Left ventricle myocardium superior (tissue), 1 donor: ENCODE measurements around the gene CRIM1. TPM values are rescaled to one million over a fixed set of nuclear protein-coding genes. Genes with fewer than 3 reads are reported as not detected.

Experiments used
- ATAC-seq: fragments of 200-7000 bp; cut with Tn5 transposase; one replicate; pipeline ENCODE4 v1.9.1; 2020; ENCODE audit warnings: mild to moderate bottlenecking, moderate library complexity
- DNase-seq: peaks from one replicate; pipeline ENCODE4 v3.0.0-alpha.2; 2020
- intact Hi-C: fragments of 100-400 bp; cut with micrococcal nuclease; formaldehyde crosslinking; loops from one replicate; pipeline ENCODE4 v1.11.0; 2022
- total RNA-seq: library from RNA; stranded (reverse); fragmentation: NEBNext Ultra II Directional; extraction: Animal tissue kit (Norgen Biotek cat#: 25700); gene quantifications from one replicate; pipeline ENCODE4 v1.2.1, GENCODE V29; 2021
- donor health status: DM: no; HTN: yes; CAD: no; lungs with severe emphysema.

The CRIM1 gene
- total RNA-seq, 1 donor from 2014 or later: 26.0 TPM

DNA sequence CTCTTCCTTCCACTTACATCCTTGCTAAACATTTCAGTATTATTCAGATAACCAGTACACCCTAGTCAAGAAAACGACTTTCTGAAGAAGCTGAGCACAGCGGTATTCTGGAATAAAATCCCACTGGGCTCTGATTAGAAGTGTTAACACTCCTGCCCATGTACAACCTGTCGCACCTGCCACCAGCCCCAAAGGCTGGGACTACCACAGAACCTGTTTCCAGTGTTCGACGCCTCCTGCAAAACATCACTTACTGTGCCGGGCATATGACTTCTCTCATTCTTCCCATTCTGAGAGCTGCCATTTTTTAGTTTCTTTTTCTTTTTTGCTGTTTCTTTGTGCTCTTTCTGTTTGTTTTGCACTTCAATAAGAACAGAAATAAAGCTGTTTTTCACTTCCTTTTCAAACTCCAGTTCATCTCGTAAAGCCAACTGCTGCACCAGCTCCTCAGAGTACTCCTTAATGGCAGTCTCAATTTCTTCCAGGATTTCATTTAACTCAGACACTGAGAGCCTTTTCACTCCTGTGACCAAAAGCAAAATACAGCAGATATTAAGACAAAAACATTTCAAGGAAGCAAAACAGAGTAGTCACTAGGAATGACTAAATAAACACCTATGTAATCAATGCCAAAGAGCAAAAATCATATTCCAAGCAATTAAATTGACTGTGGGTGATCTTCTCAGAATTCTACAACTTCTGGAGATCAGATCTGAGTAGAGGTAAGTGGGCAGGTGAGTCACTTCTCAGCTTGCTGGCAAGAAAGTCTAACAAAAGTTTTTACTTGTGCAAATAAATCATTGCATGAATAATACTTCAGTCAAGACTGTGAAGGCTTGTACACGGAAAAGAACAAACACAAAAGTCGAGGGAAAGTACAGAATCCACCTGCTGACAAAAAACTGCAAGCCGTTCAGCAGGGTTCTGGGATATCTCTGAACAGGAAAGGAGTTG lies 223.0 kb downstream of the CRIM1 start:
- DNase-seq (no peak), ATAC-seq (no peak)
- intact Hi-C loops: no loop called here

DNA sequence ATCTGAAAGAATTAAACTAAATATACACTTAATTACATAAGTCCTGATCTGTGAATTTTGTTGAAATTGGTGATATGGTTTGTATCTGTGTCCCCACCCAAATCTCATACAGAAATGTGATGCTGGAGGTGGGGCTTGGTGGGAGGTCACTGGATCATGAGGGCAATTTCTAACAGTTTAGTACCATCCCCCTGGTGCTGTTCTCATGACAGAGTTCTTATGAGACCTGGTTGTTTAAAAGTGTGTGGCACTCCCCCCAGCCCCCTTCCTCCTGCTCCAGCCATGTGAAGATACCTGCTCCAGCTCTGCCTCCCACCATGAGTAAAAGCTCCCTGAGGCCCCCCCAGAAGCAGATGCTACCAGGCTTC lies 223.7 kb downstream of the CRIM1 start:
- no peak for ATAC-seq
- intact Hi-C loops: no loop called here
- no peak for DNase-seq

DNA sequence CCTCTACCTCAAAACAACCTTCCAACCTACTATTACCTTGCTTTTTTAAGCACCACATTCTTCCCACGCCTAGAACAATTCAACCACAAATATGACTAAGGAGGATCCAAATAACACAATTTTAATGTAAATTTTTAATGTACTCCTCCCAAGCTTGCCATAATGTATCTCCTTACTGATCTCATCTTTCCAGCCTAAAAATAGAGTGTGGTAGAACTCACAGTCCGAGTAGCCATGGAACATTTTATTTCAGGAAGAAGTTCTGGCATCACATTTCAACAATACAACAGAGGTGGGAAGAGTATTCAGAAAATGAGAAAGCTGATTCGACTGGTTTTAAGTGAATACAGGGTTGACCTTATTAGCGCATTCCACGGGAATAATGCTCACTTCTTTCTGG lies 227.0 kb downstream of the CRIM1 start:
- ATAC-seq: peak; percentile 54
- DNase-seq: no peak
- intact Hi-C loops: no loop called here

DNA sequence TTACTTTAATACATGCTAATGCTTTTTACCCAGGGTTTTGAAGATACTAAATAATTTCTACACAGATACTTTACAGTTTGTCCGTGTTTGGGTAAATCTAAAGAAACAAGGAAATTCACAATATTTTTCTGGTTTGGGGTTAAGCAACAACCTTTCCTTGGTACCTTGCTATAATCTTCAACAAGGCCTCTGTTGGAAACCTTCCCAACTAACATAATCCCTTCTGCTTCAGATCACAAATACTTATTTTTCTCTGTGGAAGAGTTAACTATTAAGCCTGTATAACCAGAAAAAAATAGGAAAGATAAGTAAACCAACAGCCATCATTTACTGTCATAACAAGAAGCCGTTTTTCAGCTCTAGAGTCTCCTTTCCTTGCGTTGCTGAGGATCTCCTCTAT lies 227.4 kb downstream of the CRIM1 start:
- DNase-seq (no peak), ATAC-seq (no peak)
- intact Hi-C loops: no loop called here

DNA sequence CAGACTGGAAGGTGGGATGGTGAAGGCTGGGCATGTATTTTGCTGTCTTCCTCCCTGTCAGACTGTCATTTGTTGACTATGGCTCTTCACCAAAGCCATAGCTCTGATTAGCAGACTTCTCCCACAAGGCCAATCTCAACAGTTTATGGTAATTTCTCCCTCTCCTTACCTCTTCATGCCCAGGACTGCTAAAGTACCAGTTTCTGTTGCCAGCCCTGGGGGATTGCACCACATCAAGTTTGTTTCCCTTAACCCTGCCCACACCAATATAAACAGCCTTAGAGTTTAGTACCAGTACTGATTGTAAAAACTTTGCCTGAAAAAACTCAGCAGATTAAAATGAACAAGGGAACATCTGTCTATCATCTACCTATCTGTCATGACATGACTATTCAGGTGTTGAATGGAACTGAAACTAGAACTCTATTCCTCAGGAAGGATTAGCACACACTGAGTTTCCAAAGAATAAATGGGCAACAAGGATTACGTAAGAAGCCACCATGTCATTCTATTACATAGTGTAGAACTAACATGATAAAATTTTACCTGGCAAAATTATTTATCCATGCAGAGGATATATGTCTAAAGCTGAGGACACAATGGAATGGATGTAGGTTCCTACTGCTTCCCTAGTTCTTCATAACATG lies 228.7 kb downstream of the CRIM1 start:
- intact Hi-C loops: no loop called here
- no peak for DNase-seq
- no peak for ATAC-seq

DNA sequence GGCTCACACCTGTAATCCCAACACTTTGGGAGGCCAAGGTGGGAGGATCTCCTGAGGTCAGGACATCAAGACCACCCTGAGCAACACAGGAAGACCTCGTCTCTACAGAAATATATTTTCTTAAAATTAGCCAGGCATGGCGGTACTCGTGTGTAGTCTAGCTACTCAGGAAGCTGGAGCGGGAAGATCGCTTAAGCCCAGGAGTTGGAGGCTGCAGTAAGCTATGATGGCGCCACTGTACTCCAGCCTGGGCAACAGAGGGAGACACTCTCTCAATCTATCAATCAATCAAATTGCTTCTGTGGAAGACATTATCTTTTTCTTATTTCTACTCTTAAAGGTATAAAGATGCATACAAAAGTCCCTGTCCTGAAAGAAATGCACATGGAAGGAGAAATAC lies 231.1 kb downstream of the CRIM1 start:
- DNase-seq (no peak), ATAC-seq (no peak)
- intact Hi-C loops: no loop called here

DNA sequence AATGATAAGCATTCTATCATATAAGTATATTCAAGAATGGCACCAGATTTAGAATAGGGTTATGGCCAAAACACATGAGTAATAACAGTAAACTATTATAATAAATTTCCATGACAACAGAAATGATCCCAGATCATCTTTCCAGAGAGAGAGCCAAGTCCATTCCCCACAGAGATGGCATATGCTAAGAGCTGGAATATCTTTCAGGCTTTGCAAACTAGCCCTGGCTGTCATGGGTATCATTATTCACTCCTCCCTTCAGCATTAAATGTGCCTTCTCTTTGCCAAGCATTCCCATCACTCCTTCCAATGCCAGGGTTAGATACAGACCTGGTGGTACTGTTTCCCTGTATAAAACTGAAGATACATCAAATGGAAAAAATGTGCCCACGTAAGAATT lies 231.5 kb downstream of the CRIM1 start:
- intact Hi-C loops: no loop called here
- no peak for DNase-seq
- peak; percentile 28 for ATAC-seq

DNA sequence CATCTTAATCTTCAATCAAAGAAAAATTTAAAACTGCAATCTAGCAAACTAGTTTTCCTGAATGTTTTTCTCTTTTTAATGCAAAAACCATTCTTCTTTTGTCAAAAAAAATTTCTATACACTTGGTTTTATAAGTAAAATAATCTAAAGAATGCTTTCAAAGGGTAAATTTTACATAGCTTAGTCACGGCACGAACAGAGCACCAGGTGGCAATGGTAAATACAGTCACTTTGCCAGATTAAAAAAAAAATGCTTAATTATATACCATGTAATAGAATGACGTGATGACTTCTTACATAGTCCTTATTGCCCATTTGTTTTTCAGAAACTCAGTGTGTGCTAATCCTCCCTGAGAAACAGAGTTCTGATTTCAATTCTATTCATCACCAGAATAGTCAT lies 232.0 kb downstream of the CRIM1 start:
- ATAC-seq (no peak), DNase-seq (no peak)
- intact Hi-C loops: no loop called here

DNA sequence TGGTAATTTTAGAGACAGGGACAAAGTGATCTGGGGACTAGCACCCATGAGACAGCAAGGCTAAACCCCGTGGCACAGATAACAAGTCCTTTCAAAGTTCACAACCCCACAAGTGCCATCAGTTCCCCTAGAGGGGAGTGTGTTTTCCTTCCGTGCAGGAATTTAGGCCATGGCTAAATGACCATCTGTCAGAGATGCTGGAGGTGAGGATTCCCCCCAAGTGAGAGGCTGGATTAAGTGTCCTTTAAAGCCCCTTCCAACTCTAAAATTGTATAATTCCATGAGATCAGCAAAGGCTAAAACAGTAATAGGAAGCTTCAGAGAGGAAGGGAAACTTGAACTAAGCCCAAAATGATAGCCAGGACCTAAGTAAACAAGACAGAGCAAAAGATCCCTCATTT lies 233.7 kb downstream of the CRIM1 start:
- peak; percentile 82 for ATAC-seq
- intact Hi-C loops: no loop called here
- no peak for DNase-seq

DNA sequence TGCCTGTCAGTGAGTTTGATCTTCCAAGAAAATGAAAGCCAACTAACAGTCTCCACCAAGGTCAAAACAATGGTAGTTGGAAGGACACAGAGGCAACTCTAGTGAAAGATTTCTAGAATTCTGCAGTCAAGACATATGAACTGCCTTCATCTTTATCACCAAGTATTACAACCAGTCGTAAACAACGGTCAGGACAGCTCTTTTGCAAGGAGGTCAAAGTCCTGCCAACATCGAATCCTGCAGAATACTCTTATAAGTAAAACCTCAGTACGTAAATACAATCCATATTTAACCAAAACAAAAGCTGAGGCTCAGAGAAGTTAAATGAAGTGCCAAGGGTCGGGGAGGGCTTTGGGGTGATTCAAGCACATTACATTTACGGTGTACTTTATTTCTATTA lies 239.3 kb downstream of the CRIM1 start:
- DNase-seq: no peak
- intact Hi-C loops: no loop called here
- no peak for ATAC-seq

DNA sequence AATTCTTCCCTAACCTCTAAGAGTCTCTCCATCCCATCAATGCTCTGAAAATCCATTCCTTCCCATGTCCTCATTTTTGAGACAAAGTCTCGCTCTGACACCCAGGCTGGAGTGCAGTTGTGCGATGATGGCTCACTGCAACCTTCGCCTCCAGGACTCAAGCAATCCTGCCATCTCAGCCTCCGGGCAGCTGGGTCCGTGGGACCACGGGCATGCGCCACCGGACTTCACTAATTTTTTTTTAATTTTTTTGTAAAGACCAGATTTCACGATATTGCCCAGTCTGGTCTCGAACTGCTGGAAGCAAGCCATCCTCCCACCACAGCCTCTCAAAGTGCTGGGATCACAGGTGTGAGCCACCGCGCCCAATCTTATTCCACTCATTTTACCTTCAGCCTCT lies 240.8 kb downstream of the CRIM1 start:
- ATAC-seq (no peak), DNase-seq (no peak)
- intact Hi-C loops: no loop called here

DNA sequence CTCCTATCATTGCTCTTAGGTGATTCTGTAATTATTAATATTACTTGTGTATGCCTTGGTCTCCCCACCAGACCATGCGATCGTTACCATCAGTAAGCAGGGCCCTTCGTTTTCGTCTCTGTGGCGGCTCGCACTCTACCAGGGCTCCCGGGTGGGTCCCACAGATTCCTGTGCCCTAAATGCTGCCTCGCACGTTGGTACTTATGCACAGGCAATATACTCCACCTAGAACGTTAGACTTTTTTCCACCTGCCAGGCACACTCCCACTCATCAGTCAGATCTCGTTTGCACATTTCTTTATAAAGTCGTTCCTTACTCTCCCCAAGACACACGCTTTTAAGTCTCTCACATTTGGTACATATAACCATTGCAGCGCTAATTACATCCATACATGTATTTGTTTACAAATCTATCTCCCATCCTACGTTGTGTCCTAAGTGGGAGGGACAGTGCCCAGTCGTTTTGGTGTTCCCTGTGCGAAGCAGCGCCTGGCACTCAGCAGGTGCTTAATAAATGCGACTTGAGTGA lies 241.5 kb downstream of the CRIM1 start:
- intact Hi-C loops: no loop called here
- ATAC-seq (no peak), DNase-seq (no peak)

DNA sequence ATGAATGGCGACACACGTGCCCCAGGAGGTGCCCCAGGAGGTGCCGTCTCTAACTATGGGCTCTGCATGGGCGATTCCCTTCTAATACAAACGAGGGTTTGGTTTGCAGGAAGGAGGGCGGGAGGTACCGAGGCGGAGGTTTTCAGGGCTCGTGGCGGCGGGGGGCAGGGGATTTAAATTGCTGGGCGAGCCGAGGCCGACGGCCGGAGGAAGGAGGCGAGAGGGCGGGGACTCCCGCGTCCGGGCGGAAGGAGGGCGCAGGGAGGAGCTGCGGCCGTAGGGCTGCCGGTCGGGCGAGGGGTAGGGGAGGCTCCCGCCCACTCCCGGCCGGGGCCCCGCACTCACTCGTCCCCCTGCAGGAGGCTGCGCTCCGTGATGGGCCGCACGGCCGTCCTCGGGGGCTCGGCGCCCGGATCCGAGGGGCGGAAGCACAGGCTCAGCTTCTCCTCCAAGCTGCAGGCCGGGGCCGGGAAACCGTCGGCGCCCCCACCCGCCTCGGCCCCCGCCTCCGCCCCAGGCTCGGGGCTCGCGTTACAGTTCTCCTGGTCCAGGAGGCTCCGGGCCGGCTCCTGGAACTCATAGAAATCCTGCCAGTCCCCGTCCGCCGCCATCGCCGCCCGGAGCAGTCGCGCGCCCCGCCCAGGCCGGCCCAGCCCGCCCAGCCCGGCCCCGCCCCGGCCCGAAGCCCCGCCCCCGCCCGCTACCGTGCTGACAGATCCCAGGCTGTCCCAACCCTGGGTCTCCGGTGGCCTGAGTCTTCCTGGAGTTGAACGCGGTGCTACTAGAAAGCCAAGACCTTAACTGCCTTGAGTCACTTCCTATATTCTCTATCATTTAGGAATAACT lies 242.2 kb downstream of the CRIM1 start, which contains the start of gene FEZ2:
TSS of gene FEZ2 (minus strand) at position 637 of the 846 bp plus-strand sequence. CDS start at position 611, 26 bp downstream.
- ATAC-seq: peak; percentile 99
- peak; percentile 86 for DNase-seq
- intact Hi-C loops: no loop called here

Other genes with a start within 250 kb of the CRIM1 start
- 37.2 TPM for gene FEZ2, start 242.4 kb downstream of the CRIM1 start, total RNA-seq